Stimulated activated naive CD8-positive, alpha-beta T cell treated with anti-CD3 and anti-CD28 coated beads, Interleukin-15, amount 100 ng/mL, for 72 hours (primary cell): ENCODE data around the gene MTF1.
"Not testable (repeated sequence)": the region's sequence is repeated elsewhere in the genome, so short reads cannot be mapped to it uniquely, and the experiment has no call there.

Source experiments
- ATAC-seq: fragments of 150-1000 bp; cut with Tn5 transposase; 2 replicates; pipeline ENCODE4 v1.10.0; 2021; ENCODE audit warnings: mild to moderate bottlenecking, moderate library complexity
- DNase-seq, 2 donors: peaks; one replicate each; pipeline ENCODE4 v3.0.0; 2021 to 2022
- H3K27ac Mint-ChIP-seq, 2 donors: one replicate each; pipeline ENCODE4 v1.8.0; 2022; ENCODE audit warnings: mild to moderate bottlenecking in 2 of 2, mixed read lengths in 2 of 2, moderate library complexity in 2 of 2
- H3K27me3 Mint-ChIP-seq: one replicate; pipeline ENCODE4 v1.8.0; 2022; ENCODE audit warnings: mixed read lengths
- H3K4me1 Mint-ChIP-seq: one replicate; pipeline ENCODE4 v1.8.0; 2022; ENCODE audit warnings: mild to moderate bottlenecking, mixed read lengths
- H3K4me3 Mint-ChIP-seq, 2 donors: one replicate each; pipeline ENCODE4 v1.8.0; 2022; ENCODE audit warnings: mild to moderate bottlenecking in 2 of 2, mixed read lengths in 2 of 2, moderate library complexity in 1 of 2
- H3K9me3 Mint-ChIP-seq, 2 donors: one replicate each; pipeline ENCODE4 v1.8.0; 2022; ENCODE audit warnings: mixed read lengths in 2 of 2

Gene MTF1

DNA sequence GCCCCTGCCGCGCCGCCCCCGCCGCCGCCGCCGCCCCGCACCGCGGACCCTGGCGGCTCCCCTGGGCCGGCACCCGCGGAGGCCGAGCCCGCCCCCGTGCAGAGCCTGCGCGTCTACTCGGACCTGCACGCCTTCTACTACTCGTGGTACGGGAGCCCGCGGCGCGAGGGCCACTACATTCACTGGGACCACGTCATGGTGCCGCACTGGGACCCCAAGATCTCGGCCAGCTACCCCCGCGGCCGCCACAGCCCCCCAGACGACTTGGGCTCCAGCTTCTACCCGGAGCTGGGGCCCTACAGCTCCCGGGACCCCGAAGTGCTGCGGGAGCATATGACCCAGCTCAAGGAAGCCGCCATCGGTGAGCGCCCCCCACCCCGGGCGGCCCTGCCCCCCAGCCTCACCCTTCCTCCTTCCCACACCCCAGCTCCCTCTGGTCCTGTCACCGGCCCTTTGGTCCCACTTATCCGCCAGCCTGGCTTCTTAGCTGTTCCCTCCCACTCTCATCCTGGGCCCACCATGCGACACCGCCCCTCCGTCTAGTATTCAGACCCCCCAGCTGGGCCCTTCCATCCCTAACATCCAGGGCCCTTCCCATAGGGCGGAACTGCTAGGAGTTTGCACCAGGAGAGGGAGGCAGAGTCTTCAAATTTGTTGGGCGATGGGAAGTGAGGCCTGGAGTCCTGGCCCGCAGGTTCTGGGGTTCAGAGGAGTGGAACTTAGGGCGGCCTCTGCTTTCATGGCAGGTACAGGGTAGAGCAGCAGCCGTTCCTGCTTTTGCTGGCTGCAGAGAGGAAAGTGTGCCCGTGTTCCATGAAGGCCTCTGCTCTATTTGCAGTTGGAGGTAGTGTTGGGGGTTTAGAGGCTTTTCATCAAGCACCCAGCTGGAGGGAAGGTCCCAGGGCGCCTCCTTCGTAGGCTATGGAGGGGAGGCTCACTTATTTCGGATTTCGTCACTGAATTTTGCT, 64.7 kb downstream of the MTF1 start:
- DNase-seq: no peak
- Mint-ChIP-seq H3K4me1 (peaks cover 28% of the 10 kb centered on the region), H3K27ac (no peak overlapping the region), H3K9me3 (no peaks in the 10 kb centered on the region), H3K27me3 (peaks cover 60% of the 10 kb centered on the region), H3K4me3 (peak overlapping the region; percentile 73 to 81)
- ATAC-seq: no peak

- Mint-ChIP-seq H3K27ac (no peak within 1 kb of the TSS), H3K4me1 (peaks cover 28% of the 10 kb centered on the region), H3K27me3 (peaks cover 63% of the 10 kb centered on the region), H3K9me3 (no peaks in the 10 kb centered on the region), H3K4me3 (peak within 1 kb of the TSS; percentile 73 to 81)
- ATAC-seq (peak; percentile 83), DNase-seq (peak; percentile 42 to 58)
Observed at GRCh38 chr1:37793773-37794371, 65.5 kb downstream of the MTF1 start, which contains the start of gene MANEAL. Gene MANEAL, plus strand, starts transcription at chr1:37793847. Its CDS starts 336 bp downstream, at chr1:37794183.

DNA sequence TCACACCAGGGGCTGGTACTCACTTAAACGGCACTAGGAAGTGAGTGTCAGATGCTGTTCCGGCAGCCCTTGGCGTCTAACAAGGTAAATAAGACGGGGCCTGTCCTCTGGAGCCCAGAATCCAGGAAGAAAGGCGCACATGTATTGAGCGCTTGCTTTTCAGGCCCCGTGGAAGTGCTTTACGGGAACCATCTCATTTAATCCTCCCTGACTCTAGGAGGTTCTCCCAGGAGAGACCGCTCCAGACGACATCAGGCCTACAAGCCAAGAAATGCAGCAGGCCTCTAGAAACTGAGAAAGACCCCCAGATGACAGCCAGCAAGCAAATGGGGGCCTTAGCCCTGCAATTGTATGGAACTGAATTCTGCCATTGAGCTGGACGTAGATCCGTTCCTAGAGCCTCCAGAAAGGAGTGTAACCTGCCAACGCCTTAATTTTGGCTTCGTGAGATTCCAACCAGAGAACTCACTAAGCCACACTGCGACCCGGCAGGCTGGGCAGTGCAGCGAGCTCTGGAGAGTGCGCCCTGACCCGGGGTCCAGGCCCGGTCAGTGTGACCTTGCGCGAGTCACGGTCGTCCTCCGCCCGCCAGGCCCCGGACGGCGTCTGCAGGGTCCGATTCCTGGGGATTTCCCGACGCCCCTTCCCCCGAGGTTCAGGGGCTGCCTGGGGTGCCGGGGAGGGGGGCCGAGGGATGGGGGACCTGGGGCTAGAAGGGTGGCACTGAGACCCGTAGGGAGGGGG, 66.3 kb downstream of the MTF1 start:
- no peaks in the 10 kb centered on the region for H3K9me3 Mint-ChIP-seq
- H3K27ac Mint-ChIP-seq: no peak overlapping the region
- H3K27me3 Mint-ChIP-seq: peaks cover 70% of the 10 kb centered on the region
- H3K4me1 Mint-ChIP-seq: peaks cover 28% of the 10 kb centered on the region
- ATAC-seq (no peak), DNase-seq (no peak)
- H3K4me3 Mint-ChIP-seq: peak overlapping the region; percentile 43 to 65

GRCh38 chr1:37782491-37782890, 76.9 kb downstream of the MTF1 start:
- Mint-ChIP-seq H3K9me3 (no peaks in the 10 kb centered on the region), H3K27ac (no peak overlapping the region), H3K27me3 (peaks cover 51% of the 10 kb centered on the region), H3K4me1 (peaks cover 6% of the 10 kb centered on the region), H3K4me3 (no peak overlapping the region)
- DNase-seq: no peak
- no peak for ATAC-seq

GRCh38 chr1:37778654-37779053, 80.7 kb downstream of the MTF1 start:
- peaks cover 47% of the 10 kb centered on the region for H3K27me3 Mint-ChIP-seq
- no peak overlapping the region for H3K4me3 Mint-ChIP-seq
- peaks cover 17% of the 10 kb centered on the region for H3K4me1 Mint-ChIP-seq
- DNase-seq (no peak), ATAC-seq (no peak)
- H3K27ac Mint-ChIP-seq: no peak overlapping the region
- no peaks in the 10 kb centered on the region for H3K9me3 Mint-ChIP-seq

DNA sequence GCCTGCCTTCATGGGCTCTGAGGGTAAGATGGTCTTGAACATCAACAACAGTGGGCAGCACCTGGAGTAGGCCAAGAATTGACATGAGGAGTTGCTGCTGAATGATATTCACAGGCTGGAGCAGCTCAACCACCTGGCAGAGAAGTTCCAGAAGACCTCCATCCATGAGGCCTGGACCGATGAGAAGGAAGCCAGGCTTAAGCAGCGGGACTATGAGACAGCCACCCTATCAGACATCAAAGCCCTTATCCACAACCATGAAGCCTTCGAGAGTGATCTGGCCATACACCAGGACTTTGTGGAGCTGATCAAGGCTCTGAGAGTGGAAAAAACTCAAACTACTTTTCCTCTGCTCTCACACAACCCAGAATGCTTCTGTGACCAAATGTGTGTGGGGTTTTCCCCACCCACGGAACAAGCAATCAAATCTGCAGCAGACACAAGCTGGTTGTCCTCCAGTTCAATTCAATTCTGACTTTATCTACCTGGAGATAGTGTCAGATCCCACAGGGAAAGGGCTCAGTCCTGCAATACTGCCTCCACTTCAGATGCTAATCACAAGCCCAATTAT, 82.4 kb downstream of the MTF1 start:
- no peak overlapping the region for H3K27ac Mint-ChIP-seq
- H3K9me3 Mint-ChIP-seq: peaks cover 0 to 4% of the 10 kb centered on the region in 2 donors
- no peak for ATAC-seq
- no peak for DNase-seq
- peaks cover 51% of the 10 kb centered on the region for H3K27me3 Mint-ChIP-seq
- no peak overlapping the region for H3K4me3 Mint-ChIP-seq
- H3K4me1 Mint-ChIP-seq: peaks cover 17% of the 10 kb centered on the region

GRCh38 chr1:37771440-37771839, 88.0 kb downstream of the MTF1 start:
- not testable (repeated sequence) for H3K4me3 Mint-ChIP-seq, ATAC-seq, H3K9me3 Mint-ChIP-seq, H3K27ac Mint-ChIP-seq, DNase-seq, H3K4me1 Mint-ChIP-seq
- peaks cover 69% of the 10 kb centered on the region for H3K27me3 Mint-ChIP-seq

DNA sequence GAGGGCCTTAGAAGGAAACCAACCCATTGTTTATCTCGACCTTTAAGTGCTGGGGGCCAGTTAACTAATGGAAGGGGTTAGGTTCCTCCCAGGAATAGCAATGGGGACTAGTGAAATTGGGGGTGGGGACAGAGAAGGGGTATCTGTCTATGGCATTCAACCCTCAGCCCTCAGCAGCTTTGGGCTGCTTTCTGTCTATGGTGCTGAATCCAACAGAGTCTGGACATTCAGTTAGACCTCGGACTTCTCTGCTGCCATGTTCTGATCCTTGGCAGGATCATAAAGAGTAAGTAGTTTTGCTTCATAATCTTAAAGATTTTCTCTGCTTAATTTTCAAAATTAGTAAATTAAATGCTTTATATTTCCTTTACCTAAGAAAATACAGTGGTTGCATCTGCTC, 91.9 kb downstream of the MTF1 start:
- ATAC-seq (no peak), DNase-seq (no peak)
- no peak overlapping the region for H3K27ac Mint-ChIP-seq
- no peak overlapping the region for H3K4me3 Mint-ChIP-seq
- H3K9me3 Mint-ChIP-seq: peaks cover 4 to 9% of the 10 kb centered on the region in 2 donors
- peaks cover 29% of the 10 kb centered on the region for H3K4me1 Mint-ChIP-seq
- peaks cover 90% of the 10 kb centered on the region for H3K27me3 Mint-ChIP-seq

GRCh38 chr1:37765916-37766664, 93.3 kb downstream of the MTF1 start:
- Mint-ChIP-seq H3K9me3 (peaks cover 4 to 9% of the 10 kb centered on the region in 2 donors), H3K4me3 (peak overlapping the region; percentile 55 to 61), H3K27ac (no peak overlapping the region), H3K4me1 (peaks cover 29% of the 10 kb centered on the region), H3K27me3 (peaks cover 99% of the 10 kb centered on the region)
- peak in 1 of 2 donors; percentile 30 for DNase-seq
- ATAC-seq: peak; percentile 87

DNA sequence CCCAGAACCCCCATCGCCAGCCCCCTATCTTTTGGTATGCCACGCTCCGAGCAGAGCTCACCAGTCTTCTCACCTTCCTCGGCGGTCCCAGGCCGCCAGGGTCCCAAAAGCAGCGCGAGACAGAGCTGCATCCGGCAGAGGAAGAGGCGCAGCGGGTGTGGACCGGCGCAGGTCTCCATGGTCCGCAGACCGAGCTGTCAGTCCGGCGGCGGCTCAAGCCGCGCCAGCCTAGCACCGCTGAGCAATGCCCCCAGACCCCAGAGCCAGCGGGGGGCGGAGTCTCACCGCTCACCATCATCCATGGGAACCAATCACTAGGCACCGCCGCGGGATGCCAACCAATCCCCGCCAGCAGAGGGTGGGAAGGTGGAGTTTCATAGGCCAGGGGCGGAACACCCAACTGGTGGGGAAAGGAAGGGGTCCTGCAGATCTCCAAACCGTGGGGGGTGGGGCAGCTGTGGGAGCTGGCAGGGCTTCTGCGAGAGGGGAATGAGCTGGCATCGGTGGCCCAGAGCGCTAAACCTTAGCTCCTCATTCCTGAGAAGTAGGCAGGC, 94.4 kb downstream of the MTF1 start, which contains the start of gene EPHA10:
Gene EPHA10 (minus strand): TSS at position 233 of the 554 bp plus-strand sequence. CDS start 54 bp downstream, at position 179.
- Mint-ChIP-seq H3K27ac (peak within 1 kb of the TSS in 1 of 2 donors; percentile 75), H3K27me3 (peaks cover 88% of the 10 kb centered on the region), H3K9me3 (peaks cover 4 to 9% of the 10 kb centered on the region in 2 donors), H3K4me1 (peaks cover 29% of the 10 kb centered on the region), H3K4me3 (peak within 1 kb of the TSS; percentile 55 to 61)
- DNase-seq (no peak), ATAC-seq (no peak)

DNA sequence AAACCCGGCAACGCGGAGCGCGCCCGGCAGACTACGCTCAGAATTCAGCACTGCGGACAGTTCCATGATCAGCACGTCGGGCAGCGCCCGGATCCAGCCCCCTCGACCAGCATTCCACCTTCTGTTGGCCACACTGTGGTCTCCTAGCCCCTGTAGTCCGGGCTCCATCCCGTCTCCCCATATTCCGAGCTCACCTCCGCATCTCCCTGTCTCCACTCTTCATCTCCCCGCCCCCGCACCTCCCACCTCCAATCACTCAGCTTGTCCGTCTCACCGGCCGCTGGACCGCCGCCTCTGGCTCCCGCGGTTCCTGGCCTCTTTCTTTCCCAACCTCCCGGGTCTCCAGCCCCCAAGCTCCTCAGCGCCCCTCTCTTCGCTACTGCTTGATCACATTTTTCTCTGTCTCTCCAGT, 95.0 kb downstream of the MTF1 start:
- Mint-ChIP-seq H3K9me3 (peaks cover 4 to 9% of the 10 kb centered on the region in 2 donors), H3K27ac (no peak overlapping the region), H3K4me3 (peak overlapping the region; percentile 18 to 52), H3K27me3 (peaks cover 82% of the 10 kb centered on the region), H3K4me1 (peaks cover 29% of the 10 kb centered on the region)
- DNase-seq: peak; percentile 42 to 52
- no peak for ATAC-seq

DNA sequence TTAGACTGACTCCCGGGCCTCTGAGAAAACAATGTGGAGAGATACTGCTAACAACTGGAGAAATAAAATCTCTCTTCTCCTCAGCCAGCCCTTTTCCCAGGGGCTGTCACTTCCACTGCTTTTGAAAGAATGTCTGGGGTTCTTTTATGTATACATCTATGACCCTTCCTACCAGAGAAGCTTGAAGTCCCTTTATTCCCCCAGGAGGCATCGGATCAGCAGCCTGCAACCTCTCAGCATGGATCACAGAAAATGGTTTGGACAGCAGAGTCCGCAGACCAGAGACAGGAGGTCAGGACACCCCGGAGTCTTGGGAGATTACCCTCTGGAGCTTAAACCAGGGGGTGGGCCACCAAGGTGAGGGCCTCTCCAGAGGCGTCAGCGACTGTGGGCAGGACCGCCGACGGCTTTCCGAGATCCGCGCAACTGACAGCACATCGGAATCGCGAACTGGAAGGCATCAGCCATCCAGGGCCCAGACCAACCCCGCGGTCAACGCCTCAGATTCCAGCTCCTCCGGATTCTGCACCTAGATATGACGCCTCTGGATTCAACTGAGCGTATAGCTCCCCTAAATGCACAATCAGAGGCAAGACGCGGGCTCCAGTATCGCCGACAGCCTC, 95.5 kb downstream of the MTF1 start:
- H3K27me3 Mint-ChIP-seq: peaks cover 77% of the 10 kb centered on the region

DNA sequence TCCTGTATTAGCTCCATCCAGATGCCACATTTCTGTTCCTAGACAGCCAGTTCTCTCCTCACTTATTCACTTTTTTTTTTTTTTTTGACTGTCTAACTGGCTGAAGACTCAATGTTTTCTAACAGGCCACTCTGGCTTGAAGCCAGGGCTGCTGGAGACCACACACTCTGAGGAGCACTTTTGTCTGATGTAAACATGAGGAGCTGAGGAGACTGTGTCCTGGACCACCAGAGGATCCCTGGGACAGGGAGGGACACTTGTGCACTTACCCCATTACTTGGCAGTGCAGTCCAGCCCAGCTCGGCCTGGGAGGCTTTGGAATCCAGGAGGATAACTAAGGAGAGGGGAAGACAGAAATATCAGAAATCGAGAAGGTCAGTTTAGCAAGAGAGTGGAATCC, 96.9 kb downstream of the MTF1 start:
- Mint-ChIP-seq H3K9me3 (peaks cover 4 to 9% of the 10 kb centered on the region in 2 donors), H3K27me3 (peaks cover 63% of the 10 kb centered on the region), H3K4me3 (no peak overlapping the region), H3K4me1 (peaks cover 29% of the 10 kb centered on the region), H3K27ac (no peak overlapping the region)
- DNase-seq (no peak), ATAC-seq (no peak)

More for the DNA sequence above, 95.5 kb downstream of the MTF1 start:
- no peak overlapping the region for H3K4me3 Mint-ChIP-seq
- DNase-seq (no peak), ATAC-seq (no peak)
- no peak overlapping the region for H3K27ac Mint-ChIP-seq
- peaks cover 4 to 9% of the 10 kb centered on the region in 2 donors for H3K9me3 Mint-ChIP-seq
- H3K4me1 Mint-ChIP-seq: peaks cover 29% of the 10 kb centered on the region
